NCI-H460 (cell line): ENCODE data around the gene PCAT6. TPM values are rescaled to one million over a fixed set of nuclear protein-coding genes. Genes with fewer than 3 reads are reported as not detected.
"Not testable (repeated sequence)": the region's sequence is repeated elsewhere in the genome, so short reads cannot be mapped to it uniquely, and the experiment has no call there.

ENCODE experiments used
- DNase-seq: peaks from one replicate; pipeline ENCODE4 v3.0.0-alpha.2; 2016; ENCODE audit warnings: low read depth; ENCODE audit errors: extremely low read depth
- polyA plus RNA-seq: library from polyadenylated mRNA; depleted of rRNA; stranded (reverse); fragments of >200 nt; gene quantifications from 2 replicates; pipeline ENCODE4 v1.2.3, GENCODE V29; 2014; cell fraction: nucleus; rRNA removed
- total RNA-seq: library from RNA; depleted of rRNA; stranded (reverse); fragments of >200 nt; shearing (Covaris generic); gene quantifications from 2 replicates; pipeline ENCODE4 v1.2.3, GENCODE V29; 2014; rRNA removed

Gene PCAT6
- 0.46 and 0.52 TPM in 2 replicates for total RNA-seq
- not detected in 2 replicates for polyA plus RNA-seq

DNA sequence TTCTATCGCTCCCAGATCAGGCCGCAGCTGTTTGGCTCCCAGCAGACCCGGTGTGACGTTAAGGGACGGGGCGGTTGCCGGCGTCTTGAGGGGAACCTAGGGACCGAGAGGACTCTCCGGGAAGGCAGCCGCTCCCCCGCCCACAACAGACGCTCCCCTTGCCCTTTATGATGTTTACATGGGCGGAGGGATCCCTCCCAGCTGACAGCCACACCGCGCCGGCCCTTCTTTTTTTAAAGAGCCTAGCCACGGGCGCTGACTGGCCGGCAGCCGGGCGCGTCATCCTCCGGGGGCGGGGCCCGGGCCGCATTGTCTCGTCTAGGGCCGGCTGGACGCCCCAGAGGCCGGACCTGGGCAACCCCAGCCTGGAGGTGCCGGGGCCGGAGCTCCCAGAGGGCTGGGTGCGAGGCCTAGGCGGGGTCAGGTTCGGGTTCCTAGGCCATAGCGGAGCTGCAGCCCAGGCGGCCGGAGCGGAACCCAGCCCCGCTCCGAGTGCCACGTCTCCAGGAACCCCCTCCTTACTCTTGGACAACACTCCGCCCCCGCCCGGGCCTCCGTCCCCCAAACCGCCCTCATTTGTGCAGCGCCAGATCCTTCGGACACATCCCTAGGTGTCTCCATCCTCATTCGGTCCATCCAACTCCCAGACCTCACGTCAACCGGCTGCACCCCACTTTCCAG, at the start of gene PCAT6:
Gene PCAT6 (plus strand): TSS at position 340 of the 681 bp plus-strand sequence.
- peak; percentile 94 for DNase-seq

- DNase-seq, result no peak
These were observed 48.7 kb upstream of the PCAT6 start for GRCh38 chr1:202762019-202762418.

DNA sequence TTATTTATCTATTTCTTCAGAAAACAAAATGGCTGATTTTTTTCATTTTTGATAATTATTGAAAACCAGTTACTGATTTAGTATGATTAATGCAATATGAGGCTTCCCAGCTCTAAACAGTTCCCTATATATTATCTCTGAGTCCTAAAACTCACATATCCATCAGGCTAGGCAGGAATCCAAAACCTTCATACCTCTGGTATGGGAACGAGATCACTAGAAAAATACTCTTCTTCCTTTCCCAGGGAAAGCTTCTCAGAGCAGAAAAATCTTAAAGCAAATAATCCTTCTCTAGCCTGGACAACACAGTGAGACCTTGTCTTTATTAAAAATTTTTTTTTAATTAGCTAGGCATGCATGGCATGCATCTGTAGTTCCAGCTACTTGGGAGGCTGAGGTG, 45.0 kb upstream of the PCAT6 start:
- DNase-seq, result no peak

- DNase-seq, result no peak
These were observed 40.6 kb upstream of the PCAT6 start for GRCh38 chr1:202770135-202770534.

DNA sequence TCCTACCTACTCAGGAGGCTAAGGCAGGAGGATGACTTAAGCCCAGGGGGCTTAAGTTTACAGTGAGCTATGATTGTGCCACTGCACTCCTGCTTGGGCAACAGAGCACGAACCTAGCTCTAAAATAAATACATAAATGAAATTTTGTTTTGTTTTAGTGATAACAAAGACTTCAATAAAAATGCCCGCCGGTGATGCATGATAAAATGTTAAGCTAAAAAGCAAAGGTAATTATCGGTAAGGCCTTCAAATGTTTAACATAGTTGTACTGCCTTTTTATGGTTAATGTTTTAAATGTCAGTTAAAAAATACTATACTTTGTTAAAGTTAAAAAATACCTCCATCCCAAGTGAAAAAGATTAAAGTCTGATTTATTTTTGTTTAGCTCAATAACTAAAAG, 29.6 kb upstream of the PCAT6 start:
- no peak for DNase-seq

GRCh38 chr1:202786804-202787203, 23.9 kb upstream of the PCAT6 start:
- DNase-seq, result no peak

GRCh38 chr1:202788800-202789199, 22.0 kb upstream of the PCAT6 start:
- DNase-seq, result no peak

GRCh38 chr1:202791077-202791747, 19.5 kb upstream of the PCAT6 start:
- no peak for DNase-seq

- no peak for DNase-seq
These were observed 16.6 kb upstream of the PCAT6 start for GRCh38 chr1:202794051-202794740.

GRCh38 chr1:202794931-202795330, 15.8 kb upstream of the PCAT6 start:
- DNase-seq, result not testable (repeated sequence)

GRCh38 chr1:202796670-202797069, 14.1 kb upstream of the PCAT6 start:
- no peak for DNase-seq

DNA sequence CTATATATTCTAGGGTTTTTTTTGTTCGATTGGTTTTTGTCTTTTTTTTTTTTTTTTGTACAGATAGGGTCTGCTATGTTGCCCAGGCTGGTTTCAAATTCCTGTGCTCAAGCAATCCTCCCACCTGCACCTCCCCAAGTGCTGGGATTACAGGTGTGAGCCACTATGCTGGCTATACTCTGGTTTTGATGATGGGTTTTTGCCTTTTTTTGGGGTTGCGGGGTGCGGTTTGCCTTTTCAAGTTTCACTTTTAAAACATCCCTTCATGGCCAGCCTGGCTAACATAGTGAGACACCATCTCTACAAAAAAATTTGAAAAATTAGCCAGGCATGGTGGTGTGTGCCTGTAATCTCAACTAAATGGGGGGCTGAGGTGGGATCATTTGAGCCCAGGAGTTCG, 12.5 kb upstream of the PCAT6 start:
- DNase-seq, result no peak

- no peak for DNase-seq
These were observed 11.9 kb upstream of the PCAT6 start for GRCh38 chr1:202798792-202799331.

GRCh38 chr1:202800742-202801141, 10.0 kb upstream of the PCAT6 start:
- DNase-seq, result no peak

DNA sequence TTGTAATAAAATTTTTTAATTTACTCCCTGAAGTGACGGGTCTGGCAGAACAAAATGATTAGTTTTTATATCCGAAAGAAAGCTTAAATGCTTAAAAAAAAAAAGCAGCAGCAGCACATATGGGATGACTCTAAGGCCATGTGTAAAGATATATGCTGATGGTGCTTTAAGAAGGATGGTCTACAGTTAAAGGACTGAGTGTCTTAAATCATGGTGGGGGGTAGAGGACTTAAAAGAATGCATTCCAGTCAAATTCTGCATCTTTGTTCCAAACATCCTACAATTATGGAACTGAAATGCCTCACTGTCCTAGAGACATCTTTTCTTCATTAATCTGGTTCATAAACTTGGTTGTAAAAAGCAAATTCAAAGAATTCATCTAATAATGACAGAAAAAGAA, 9.6 kb upstream of the PCAT6 start:
- DNase-seq, result no peak

GRCh38 chr1:202802034-202802433, 8.7 kb upstream of the PCAT6 start:
- no peak for DNase-seq

DNA sequence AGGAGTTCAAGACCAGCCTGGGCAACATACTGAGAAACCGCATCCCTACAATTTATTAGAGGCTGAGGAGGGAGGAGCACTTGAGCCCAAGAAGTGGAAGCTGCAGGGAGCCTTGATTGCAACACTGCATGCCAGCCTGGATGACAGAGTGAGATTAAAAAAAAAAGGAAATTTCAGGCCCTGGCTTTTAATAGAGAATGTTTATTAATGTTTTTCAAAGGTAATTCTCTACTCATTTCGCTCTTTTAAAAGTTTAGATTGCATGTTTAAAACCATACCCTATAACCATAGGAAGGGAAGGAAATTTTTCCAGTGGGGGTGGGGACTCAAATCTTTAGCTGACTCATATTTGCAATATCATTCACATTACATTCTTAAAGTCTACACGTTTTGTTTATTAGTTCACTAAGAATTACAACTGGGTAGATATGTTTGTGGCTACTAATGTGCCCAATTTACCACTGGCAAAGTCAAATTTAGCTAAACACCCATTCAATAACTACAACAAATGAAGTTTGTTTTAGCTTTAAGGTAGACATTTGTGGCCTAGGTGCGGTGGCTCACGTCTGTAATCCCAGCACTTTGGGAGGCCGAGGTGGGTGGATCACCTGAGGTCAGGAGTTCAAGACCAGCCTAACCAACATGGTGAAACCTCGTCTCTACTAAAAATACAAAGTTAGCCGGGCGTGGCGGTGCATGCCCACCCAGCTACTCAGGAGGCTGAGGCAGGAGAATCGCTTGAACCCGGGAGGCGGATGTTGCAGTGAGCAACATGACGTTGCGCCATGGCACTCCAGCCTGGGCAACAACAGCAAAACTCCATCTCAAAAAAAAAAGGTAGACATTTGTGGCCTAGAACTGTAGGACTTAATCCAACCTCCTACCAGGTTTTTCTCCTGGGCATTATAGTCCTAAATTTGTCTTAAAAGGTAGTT, 7.5 kb upstream of the PCAT6 start:
- DNase-seq, result peak; percentile 49

DNA sequence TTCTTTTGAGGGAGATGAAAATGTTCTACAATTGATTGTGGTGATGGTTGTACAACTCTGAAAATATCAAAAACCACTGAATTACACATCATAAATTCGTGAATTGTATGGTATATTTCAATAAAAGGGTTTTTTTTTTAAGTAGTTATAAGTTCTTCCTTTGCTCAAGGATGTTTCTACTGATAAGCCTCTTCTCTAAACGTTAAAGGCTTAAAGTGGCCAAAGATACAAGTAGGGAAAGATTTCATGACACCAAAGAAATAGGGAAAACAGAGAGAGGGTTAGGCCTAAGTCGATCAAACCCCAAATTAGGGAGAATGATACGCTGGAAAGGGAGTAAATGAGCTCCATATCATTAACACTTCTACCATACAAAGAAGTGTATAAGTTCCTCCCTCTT, 6.6 kb upstream of the PCAT6 start:
- DNase-seq, result no peak

DNA sequence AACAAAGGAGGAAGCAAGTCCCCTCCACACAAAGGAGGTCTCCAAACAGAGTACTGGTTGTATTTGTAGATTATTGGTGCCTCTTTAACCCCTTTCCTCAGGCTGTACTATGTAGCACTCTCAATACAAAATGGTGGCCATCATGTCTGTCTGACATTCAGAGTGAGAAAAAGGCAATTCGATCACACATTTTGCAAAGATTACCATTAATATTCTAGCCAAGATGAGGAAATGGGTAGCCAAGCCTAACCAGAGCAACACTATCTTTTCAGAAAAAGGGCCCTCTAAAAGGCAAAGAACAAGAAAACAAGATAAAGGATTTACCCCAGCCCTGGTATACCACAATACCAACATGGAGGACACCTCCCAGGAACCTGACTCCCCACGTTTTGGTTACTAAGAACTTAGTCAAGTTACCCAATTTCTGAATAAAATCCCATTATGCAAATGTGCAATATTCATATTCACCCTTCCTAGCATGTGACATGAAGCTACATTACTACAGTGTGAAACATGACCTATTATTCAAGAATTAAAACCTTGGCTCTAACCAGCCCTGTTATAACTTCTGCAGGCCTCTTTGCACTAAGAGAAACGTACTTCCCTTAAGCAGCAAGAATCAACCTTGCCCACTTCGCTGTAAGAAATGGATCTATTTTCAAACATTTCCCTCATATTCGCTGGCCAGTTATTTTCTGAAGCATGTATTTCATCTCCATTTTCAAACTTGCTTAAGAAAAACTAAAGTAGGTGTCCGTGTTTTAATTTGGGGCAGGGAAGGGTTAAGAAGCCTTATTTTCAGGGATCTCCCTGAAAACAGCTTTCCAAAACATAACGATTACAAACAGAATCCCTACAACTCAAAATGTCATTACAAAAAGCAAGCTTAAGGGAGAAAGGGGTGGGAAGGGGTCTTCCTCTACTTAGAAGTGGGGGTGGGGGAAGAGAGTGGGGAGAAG, 4.6 kb upstream of the PCAT6 start:
- DNase-seq, result no peak
